ENCODE measurements around the gene MCRIP1.

DNA sequence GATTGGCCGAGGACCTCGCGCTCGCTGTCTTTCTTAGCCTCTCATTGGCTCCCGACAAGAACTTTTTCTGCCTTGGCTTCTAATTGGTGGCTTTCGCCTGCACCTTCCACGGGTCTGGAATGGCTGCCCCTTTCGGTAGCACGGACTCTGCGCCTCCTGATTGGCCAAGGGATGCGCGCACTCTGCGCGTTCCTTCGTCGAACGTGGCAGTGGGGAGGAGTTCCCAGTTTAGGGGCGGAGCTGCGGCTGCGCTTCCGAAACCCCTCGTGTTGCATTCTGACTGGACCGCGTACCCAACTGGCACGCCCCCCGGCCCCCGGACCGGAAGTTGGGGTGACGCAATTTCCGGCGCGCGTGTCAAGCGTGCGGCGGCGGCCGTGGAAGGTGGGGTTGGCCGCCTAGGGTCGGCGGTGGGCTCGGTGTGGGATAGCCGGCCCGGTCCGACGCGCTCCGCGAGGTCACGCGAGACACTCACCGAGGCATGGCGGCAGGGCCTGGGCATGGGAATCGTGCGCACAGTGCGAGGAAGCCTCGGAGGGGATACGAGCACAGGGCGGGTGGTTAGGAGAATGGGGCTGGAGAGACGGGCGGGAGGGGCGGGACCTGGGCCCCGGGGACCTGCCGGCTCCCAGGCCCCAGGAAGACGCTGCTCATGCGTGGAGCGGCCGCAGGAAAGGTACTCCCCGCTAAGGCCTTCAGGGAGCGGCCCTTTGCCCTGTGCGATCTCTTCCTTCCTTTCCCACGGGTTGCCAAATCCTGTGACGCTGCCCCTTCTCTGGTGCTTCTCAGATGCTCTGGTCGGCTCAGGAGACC is 27.9 kb upstream of the MCRIP1 start:
- peak in 1 of 3 experiments; percentile 18 for TF ChIP-seq CTCF (optimal IDR thresholded peaks at IDR 0.05 in 1 of 3, IDR thresholded peaks at IDR 0.05 in 1 of 3, conservative IDR thresholded peaks at IDR 0.05 in 1 of 3; ENCODE audit: extremely low read depth in 1 of 3, insufficient read depth in 2 of 3, low read length in 3 of 3)
- TF ChIP-seq EZH2 (IDR thresholded peaks at IDR 0.05; ENCODE audit: low read length) = peak; percentile 99
